ENCODE results near the gene KIR3DL1. TPM values are rescaled to one million over a fixed set of nuclear protein-coding genes. Genes with fewer than 3 reads are reported as not detected.

The KIR3DL1 gene
- total RNA-seq, 1 experiment from 2014 or later = not detected

Small RNA genes lying within 50 kb of the gene (small RNA-seq; reads per million reads assigned to genes)
- gene KIR3DP1 (0 reads per million in 2 experiments), gene RNU6-222P (0 to 0.06 reads per million in 2 experiments)

Other genes starting within 250 kb of the KIR3DL1 start
- gene LILRA2, start 242.7 kb upstream of the KIR3DL1 start, total RNA-seq (2014; rRNA removed; shearing (Covaris generic)) = not detected in 2 replicates
- gene LILRA1, start 222.8 kb upstream of the KIR3DL1 start, total RNA-seq (2014; rRNA removed; shearing (Covaris generic)) = not detected in 2 replicates
- not detected in 2 replicates for gene LILRB1, start 186.0 kb upstream of the KIR3DL1 start, total RNA-seq (2014; rRNA removed; shearing (Covaris generic))
- not detected in 2 replicates for gene LILRB4, start 153.5 kb upstream of the KIR3DL1 start, total RNA-seq (2014; rRNA removed; shearing (Covaris generic))
- not detected in 2 replicates for gene KIR3DL3, start 92.0 kb upstream of the KIR3DL1 start, total RNA-seq (2014; rRNA removed; shearing (Covaris generic))
- not detected in 2 replicates for gene KIR2DL3, start 78.0 kb upstream of the KIR3DL1 start, total RNA-seq (2014; rRNA removed; shearing (Covaris generic))
- not detected in 2 replicates for gene KIR2DL1, start 46.7 kb upstream of the KIR3DL1 start, total RNA-seq (2014; rRNA removed; shearing (Covaris generic))
- not detected in 2 replicates for gene KIR2DL4, start 12.9 kb upstream of the KIR3DL1 start, total RNA-seq (2014; rRNA removed; shearing (Covaris generic))
- not detected in 2 replicates for gene KIR2DS4, start 16.2 kb downstream of the KIR3DL1 start, total RNA-seq (2014; rRNA removed; shearing (Covaris generic))
- not detected in 2 replicates for gene KIR3DL2, start 34.0 kb downstream of the KIR3DL1 start, total RNA-seq (2014; rRNA removed; shearing (Covaris generic))
- gene FCAR, start 57.8 kb downstream of the KIR3DL1 start, total RNA-seq (2014; rRNA removed; shearing (Covaris generic)) = not detected in 2 replicates
- gene NCR1, start 89.7 kb downstream of the KIR3DL1 start, total RNA-seq (2014; rRNA removed; shearing (Covaris generic)) = not detected in 2 replicates
- gene NLRP7, start 131.1 kb downstream of the KIR3DL1 start, total RNA-seq (2014; rRNA removed; shearing (Covaris generic)) = not detected in 2 replicates
- not detected in 2 replicates for gene NLRP2, start 149.9 kb downstream of the KIR3DL1 start, total RNA-seq (2014; rRNA removed; shearing (Covaris generic))
- gene GP6, start 221.8 kb downstream of the KIR3DL1 start, total RNA-seq (2014; rRNA removed; shearing (Covaris generic)) = 0.17 TPM in 1 of 2 replicates, not detected in the other
- 12.2 and 14.1 TPM in 2 replicates for gene RDH13, start 246.7 kb downstream of the KIR3DL1 start, total RNA-seq (2014; rRNA removed; shearing (Covaris generic))

Measured in NCI-H460 (cell line).